Measurements from ENCODE around the gene TSTD1. TPM values are rescaled to one million over a fixed set of nuclear protein-coding genes. Genes with fewer than 3 reads are reported as not detected.

Gene TSTD1
- total RNA-seq, 1 experiment from 2014 or later, result 116 TPM

- DNase-seq (ENCODE audit: low read depth, low spot score) (no peak), ATAC-seq (no peak)
- no peak overlapping the region for H3K4me3 ChIP-seq (replicated peaks in 1 of 2; ENCODE audit: low read depth in 1 of 2, low read length in 2 of 2)
- H3K9me2 ChIP-seq (ENCODE audit: insufficient read depth), result no peaks in the 10 kb centered on the region
- no peak overlapping the region for H2AFZ ChIP-seq (ENCODE audit: low read depth, low read length, poor library complexity, severe bottlenecking)
- no TSS peak for BruUV-seq (replicated peaks)
- H3K27ac ChIP-seq (ENCODE audit: low read depth, low read length), result peak overlapping the region; percentile 31; the same call in 1 of the 2 replicates
- H3K79me2 ChIP-seq (ENCODE audit: insufficient read depth, low read length), result no peaks in the 10 kb centered on the region
- intact Hi-C loops (cut with micrococcal nuclease), result no loop called here
- ChIA-PET POLR2A (interaction anchor here (0.6 kb wide), 1 partner anchor 29 kb away, joined by 3 read pairs; the partner anchor contains the start of gene USF1), RAD21 (ENCODE audit: low non-redundant PET in 1 of 2, low total read pairs in 2 of 2, uncharacterized antibody in 2 of 2, unreplicated experiment in 2 of 2) (no interaction called here), CTCF (interaction anchor here (2.2 kb wide), 1 partner anchor 22 kb away, joined by 8 read pairs; no protein-coding TSS in a partner anchor)
- H4K20me1 ChIP-seq (ENCODE audit: insufficient read depth), result no peaks in the 10 kb centered on the region
- H3K27me3 ChIP-seq (ENCODE audit: insufficient read depth, low read length), result no peaks in the 10 kb centered on the region
- no peaks in the 10 kb centered on the region for H3K9me3 ChIP-seq (ENCODE audit: control insufficient read depth in 1 of 2, insufficient read depth in 1 of 2, low read depth in 1 of 2, low read length in 2 of 2)
- TF ChIP-seq CEBPB (IDR thresholded peaks at IDR 0.05; ENCODE audit: low read depth) (no peak), EGR1 (IDR thresholded peaks at IDR 0.05; ENCODE audit: low read depth) (no peak), SIN3A (IDR thresholded peaks at IDR 0.05; ENCODE audit: low read depth) (no peak), JUND (IDR thresholded peaks at IDR 0.05) (no peak), POLR2A (IDR thresholded peaks at IDR 0.05; ENCODE audit: borderline replicate concordance, extremely low read depth, insufficient read depth, insufficient read length) (no peak), EZH2 (IDR thresholded peaks at IDR 0.05) (no peak), RAD21 (IDR thresholded peaks at IDR 0.05; ENCODE audit: low read depth) (no peak)
- H3K9ac ChIP-seq (ENCODE audit: low read length), result no peak overlapping the region
- no peaks in the 10 kb centered on the region for H3K36me3 ChIP-seq (ENCODE audit: control insufficient read depth in 1 of 2, insufficient read depth in 2 of 2, low read length in 2 of 2)
- peaks cover 0 to 38% of the 10 kb centered on the region in 2 experiments; a peak in 2 of 4 replicates for H3K4me1 ChIP-seq (ENCODE audit: control insufficient read depth in 1 of 2, insufficient read depth in 2 of 2, low read length in 2 of 2)
- H3K4me2 ChIP-seq (ENCODE audit: low read length), result peak overlapping the region; percentile 21
Measured at GRCh38 chr1:161074676-161075368, 36.1 kb upstream of the TSTD1 start.

- Histone ChIP-seq H3K4me2 (ENCODE audit: low read length) (no peak overlapping the region), H3K79me2 (ENCODE audit: insufficient read depth, low read length) (no peaks in the 10 kb centered on the region), H3K9ac (ENCODE audit: low read length) (no peak overlapping the region), H3K27ac (ENCODE audit: low read depth, low read length) (no peak overlapping the region), H3K9me3 (ENCODE audit: control insufficient read depth in 1 of 2, insufficient read depth in 1 of 2, low read depth in 1 of 2, low read length in 2 of 2) (no peaks in the 10 kb centered on the region), H3K9me2 (ENCODE audit: insufficient read depth) (no peaks in the 10 kb centered on the region), H3K27me3 (ENCODE audit: insufficient read depth, low read length) (no peaks in the 10 kb centered on the region), H3K36me3 (ENCODE audit: control insufficient read depth in 1 of 2, insufficient read depth in 2 of 2, low read length in 2 of 2) (no peaks in the 10 kb centered on the region), H2AFZ (ENCODE audit: low read depth, low read length, poor library complexity, severe bottlenecking) (no peak overlapping the region), H4K20me1 (ENCODE audit: insufficient read depth) (no peaks in the 10 kb centered on the region), H3K4me1 (ENCODE audit: control insufficient read depth in 1 of 2, insufficient read depth in 2 of 2, low read length in 2 of 2) (peaks cover 0 to 42% of the 10 kb centered on the region in 2 experiments; a peak in 2 of 4 replicates), H3K4me3 (replicated peaks in 1 of 2; ENCODE audit: low read depth in 1 of 2, low read length in 2 of 2) (no peak overlapping the region)
- intact Hi-C loops (cut with micrococcal nuclease), result no loop called here
- ChIA-PET CTCF (interaction anchor here (1.0 to 1.1 kb wide), 2 partner anchors 11 to 24 kb away, joined by 3 read pairs; no protein-coding TSS in a partner anchor), RAD21 (ENCODE audit: low non-redundant PET in 1 of 2, low total read pairs in 2 of 2, uncharacterized antibody in 2 of 2, unreplicated experiment in 2 of 2) (interaction anchor here in 1 of 2 experiments (1.3 kb wide), 1 partner anchor 23 kb away, joined by 3 read pairs; no protein-coding TSS in a partner anchor), POLR2A (interaction anchor here (1.0 to 1.2 kb wide), 2 partner anchors 9 to 44 kb away, joined by 3 to 4 read pairs; partner anchors contain the start of genes NIT1 and PFDN2)
- no peak for DNase-seq (ENCODE audit: low read depth, low spot score)
- no TSS peak for BruUV-seq (replicated peaks)
- peak; percentile 71 for ATAC-seq
- peak; percentile 29; the same call in 1 of the 2 replicates for TF ChIP-seq MAX (IDR thresholded peaks at IDR 0.05)
- TF ChIP-seq CTCF (IDR thresholded peaks at IDR 0.05 in 2 of 3, conservative IDR thresholded peaks at IDR 0.05 in 1 of 3; ENCODE audit: borderline replicate concordance in 1 of 3, insufficient read depth in 1 of 3, low read depth in 2 of 3, low read length in 2 of 3), result 0 out of 6 replicates have a peak, but pooled peaks of 1 of the 3 experiments have one; percentile 6
- TF ChIP-seq RAD21 (IDR thresholded peaks at IDR 0.05; ENCODE audit: low read depth), result peak; percentile 31
- no peak for TF ChIP-seq EZH2phosphoT487 (IDR thresholded peaks at IDR 0.05; ENCODE audit: borderline replicate concordance)
Measured at GRCh38 chr1:161073474-161074121, 34.8 kb upstream of the TSTD1 start.
